Body of pancreas (tissue), 4 donors: ENCODE measurements around the gene FATE1.

ENCODE experiments used
- POLR2A ChIP-seq, 3 donors: fragments of 450-650 bp; IDR thresholded peaks; one replicate each; pipeline ENCODE4 v1.6.1; 2016; ENCODE audit warnings: antibody characterized with exemption in 3 of 3, mild to moderate bottlenecking in 2 of 3
- TF ChIP-seq, protein P1 (sequence below), 7 experiments: fragments of 450-650 bp in 4 of 7; fragments of 200-600 bp in 3 of 7; sonication (generic) in 3 of 7; IDR thresholded peaks; one replicate each; pipeline ENCODE4 v1.5.1; 2016 to 2019; ENCODE audit warnings: antibody characterized with exemption in 7 of 7

GRCh38 chrX:151743651-151744470, 28.0 kb downstream of the FATE1 start:
- no peak for TF ChIP-seq POLR2A (IDR thresholded peaks at IDR 0.05)
- TF ChIP-seq, protein P1, sequence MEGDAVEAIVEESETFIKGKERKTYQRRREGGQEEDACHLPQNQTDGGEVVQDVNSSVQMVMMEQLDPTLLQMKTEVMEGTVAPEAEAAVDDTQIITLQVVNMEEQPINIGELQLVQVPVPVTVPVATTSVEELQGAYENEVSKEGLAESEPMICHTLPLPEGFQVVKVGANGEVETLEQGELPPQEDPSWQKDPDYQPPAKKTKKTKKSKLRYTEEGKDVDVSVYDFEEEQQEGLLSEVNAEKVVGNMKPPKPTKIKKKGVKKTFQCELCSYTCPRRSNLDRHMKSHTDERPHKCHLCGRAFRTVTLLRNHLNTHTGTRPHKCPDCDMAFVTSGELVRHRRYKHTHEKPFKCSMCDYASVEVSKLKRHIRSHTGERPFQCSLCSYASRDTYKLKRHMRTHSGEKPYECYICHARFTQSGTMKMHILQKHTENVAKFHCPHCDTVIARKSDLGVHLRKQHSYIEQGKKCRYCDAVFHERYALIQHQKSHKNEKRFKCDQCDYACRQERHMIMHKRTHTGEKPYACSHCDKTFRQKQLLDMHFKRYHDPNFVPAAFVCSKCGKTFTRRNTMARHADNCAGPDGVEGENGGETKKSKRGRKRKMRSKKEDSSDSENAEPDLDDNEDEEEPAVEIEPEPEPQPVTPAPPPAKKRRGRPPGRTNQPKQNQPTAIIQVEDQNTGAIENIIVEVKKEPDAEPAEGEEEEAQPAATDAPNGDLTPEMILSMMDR (IDR thresholded peaks at IDR 0.05) = no peak
